H9 (cell line): ENCODE results near the gene CP. TPM values are rescaled to one million over a fixed set of nuclear protein-coding genes. Genes with fewer than 3 reads are reported as not detected.

Experiments
- DNase-seq: peaks from one replicate; pipeline ENCODE4 v3.0.0-alpha.2; 2017
- H2AFZ ChIP-seq: one replicate; pipeline ENCODE4 v1.6.1; 2013; ENCODE audit warnings: mild to moderate bottlenecking, low read length, control low read depth, moderate library complexity
- H2AK5ac ChIP-seq: 2 replicates; pipeline ENCODE4 v1.6.1; 2013; ENCODE audit warnings: low read length, control low read depth, mixed read lengths; ENCODE audit not compliant: insufficient read length
- H2BK120ac ChIP-seq: one replicate; pipeline ENCODE4 v1.6.1; 2013; ENCODE audit warnings: low read depth, mild to moderate bottlenecking, low read length, control low read depth, inconsistent platforms; ENCODE audit not compliant: poor library complexity, severe bottlenecking
- H2BK12ac ChIP-seq: 2 replicates; pipeline ENCODE4 v1.6.1; 2013; ENCODE audit warnings: low read length, control low read depth, mixed read lengths, low read depth; ENCODE audit not compliant: insufficient read length
- H2BK15ac ChIP-seq: 2 replicates; pipeline ENCODE4 v1.6.1; 2013; ENCODE audit warnings: low read depth, low read length, control low read depth
- H2BK20ac ChIP-seq: one replicate; pipeline ENCODE4 v1.6.1; 2013; ENCODE audit warnings: low read depth, mild to moderate bottlenecking, low read length, control low read depth, inconsistent platforms; ENCODE audit not compliant: poor library complexity, severe bottlenecking
- H2BK5ac ChIP-seq: 2 replicates; pipeline ENCODE4 v1.6.1; 2013; ENCODE audit warnings: low read length, control low read depth, mixed read lengths; ENCODE audit not compliant: insufficient read length
- H3K14ac ChIP-seq: 2 replicates; pipeline ENCODE4 v1.6.1; 2013; ENCODE audit warnings: low read length, control low read depth; ENCODE audit not compliant: insufficient read depth
- H3K18ac ChIP-seq: 2 replicates; pipeline ENCODE4 v1.6.1; 2013; ENCODE audit warnings: low read depth, mild to moderate bottlenecking, mixed read lengths, low read length, control low read depth; ENCODE audit not compliant: insufficient read length
- H3K23ac ChIP-seq: 2 replicates; pipeline ENCODE4 v1.6.1; 2013; ENCODE audit warnings: low read length, control low read depth, mixed read lengths, low read depth; ENCODE audit not compliant: insufficient read length
- H3K23me2 ChIP-seq: 2 replicates; pipeline ENCODE4 v1.6.1; 2013; ENCODE audit warnings: low read depth, mild to moderate bottlenecking, mixed read lengths, low read length, control low read depth; ENCODE audit not compliant: insufficient read length, poor library complexity, severe bottlenecking
- H3K27ac ChIP-seq: 2 replicates; pipeline ENCODE4 v1.5.1; 2013; ENCODE audit warnings: low read length, control low read depth, mixed read lengths, low read depth; ENCODE audit not compliant: insufficient read length
- H3K27me3 ChIP-seq: 2 replicates; pipeline ENCODE4 v1.6.1; 2013; ENCODE audit warnings: low read length, control low read depth, inconsistent platforms; ENCODE audit not compliant: insufficient read depth
- H3K4ac ChIP-seq: 2 replicates; pipeline ENCODE4 v1.6.1; 2013; ENCODE audit warnings: low read depth, mild to moderate bottlenecking, control low read depth, inconsistent platforms, low read length, moderate library complexity
- H3K4me1 ChIP-seq: 2 replicates; pipeline ENCODE4 v1.6.1; 2013; ENCODE audit warnings: low read length, control low read depth, inconsistent platforms; ENCODE audit not compliant: insufficient read depth
- H3K4me2 ChIP-seq: 2 replicates; pipeline ENCODE4 v1.6.1; 2013; ENCODE audit warnings: low read length, control low read depth, mixed read lengths; ENCODE audit not compliant: insufficient read length, insufficient read depth
- H3K56ac ChIP-seq: 2 replicates; pipeline ENCODE4 v1.6.1; 2013; ENCODE audit warnings: low read depth, mild to moderate bottlenecking, mixed read lengths, low read length, control low read depth; ENCODE audit not compliant: insufficient read length
- H3K79me1 ChIP-seq: 2 replicates; pipeline ENCODE4 v1.6.1; 2013; ENCODE audit warnings: low read depth, mild to moderate bottlenecking, moderate library complexity, low read length, control low read depth, inconsistent platforms; ENCODE audit not compliant: insufficient read depth, poor library complexity, severe bottlenecking
- H3K79me2 ChIP-seq: 2 replicates; pipeline ENCODE4 v1.6.1; 2013; ENCODE audit warnings: low read length, control low read depth, inconsistent platforms; ENCODE audit not compliant: insufficient read depth
- H3K9ac ChIP-seq: 2 replicates; pipeline ENCODE4 v1.6.1; 2013; ENCODE audit warnings: low read length, control low read depth, mixed read lengths; ENCODE audit not compliant: insufficient read length; ENCODE audit errors: extremely low read depth
- H3K9me3 ChIP-seq: one replicate; pipeline ENCODE4 v1.6.1; 2013; ENCODE audit warnings: low read depth, low read length, inconsistent platforms; ENCODE audit not compliant: control insufficient read depth
- H3T11ph ChIP-seq: one replicate; pipeline ENCODE4 v1.6.1; 2013; ENCODE audit warnings: mild to moderate bottlenecking, low read length, control low read depth, inconsistent platforms
- H4K20me1 ChIP-seq: one replicate; pipeline ENCODE4 v1.6.1; 2013; ENCODE audit not compliant: control insufficient read depth, insufficient read length, insufficient read depth
- H4K5ac ChIP-seq: 2 replicates; pipeline ENCODE4 v1.6.1; 2013; ENCODE audit warnings: low read depth, mild to moderate bottlenecking, mixed read lengths, low read length, control low read depth; ENCODE audit not compliant: insufficient read length
- H4K8ac ChIP-seq: replicated peaks from 2 replicates; pipeline ENCODE4 v1.6.1; 2013; ENCODE audit warnings: low read length, control low read depth, mixed read lengths, low read depth; ENCODE audit not compliant: insufficient read length
- H4K91ac ChIP-seq: 2 replicates; pipeline ENCODE4 v1.6.1; 2013; ENCODE audit warnings: low read depth, mild to moderate bottlenecking, moderate library complexity, mixed read lengths, low read length, control low read depth; ENCODE audit not compliant: insufficient read length
- H3K27ac Mint-ChIP-seq, 3 experiments: 2 replicates in 2 of 3; 3 replicates in 1 of 3; pipeline ENCODE4 v1.8.0; 2020 to 2021; ENCODE audit warnings: mixed read lengths in 3 of 3, mild to moderate bottlenecking in 1 of 3, moderate library complexity in 1 of 3
- H3K27me3 Mint-ChIP-seq: 2 replicates; pipeline ENCODE4 v1.8.0; 2021; ENCODE audit warnings: low read depth, mild to moderate bottlenecking, moderate library complexity, mixed read lengths
- H3K36me3 Mint-ChIP-seq, 3 experiments: 2 replicates in 2 of 3; 3 replicates in 1 of 3; pipeline ENCODE4 v1.8.0; 2020 to 2021; ENCODE audit warnings: low read depth in 3 of 3, mixed read lengths in 3 of 3; ENCODE audit not compliant: insufficient read depth in 1 of 3
- H3K4me1 Mint-ChIP-seq, 2 experiments: 2 replicates each; pipeline ENCODE4 v1.8.0; 2020; ENCODE audit warnings: mixed read lengths in 2 of 2
- H3K4me3 Mint-ChIP-seq, 2 experiments: 2 replicates in 1 of 2; 3 replicates in 1 of 2; pipeline ENCODE4 v1.8.0; 2020 to 2021; ENCODE audit warnings: mild to moderate bottlenecking in 2 of 2, mixed read lengths in 2 of 2, moderate library complexity in 1 of 2
- H3K9me3 Mint-ChIP-seq, 2 experiments: 2 replicates in 1 of 2; 3 replicates in 1 of 2; pipeline ENCODE4 v1.8.0; 2020; ENCODE audit warnings: mild to moderate bottlenecking in 2 of 2, mixed read lengths in 2 of 2, moderate library complexity in 1 of 2
- WGBS: extraction: QIAGEN DNeasy Blood & Tissue Kit; methylation state at CpG from one replicate; pipeline ENCODE4 v1.1.7; 2013; ENCODE audit warnings: missing lambda C conversion rate, low lambda C conversion rate, mixed read lengths; ENCODE audit not compliant: insufficient read length; ENCODE audit errors: extremely low coverage; 5-methylcytosine and 5-hydroxymethylcytosine counted together
- total RNA-seq: library from RNA; stranded (reverse); gene quantifications from 2 replicates; pipeline ENCODE4 v1.2.1, GENCODE V29; 2021
- TF ChIP-seq, protein P1 (sequence below): fragments of 200-600 bp; sonication (generic); conservative IDR thresholded peaks from 3 replicates; pipeline ENCODE4 v1.8.0; 2021; ENCODE audit warnings: antibody characterized with exemption, mild to moderate bottlenecking

Gene CP
- total RNA-seq, 1 experiment from 2014 or later: 1.1 TPM

DNA sequence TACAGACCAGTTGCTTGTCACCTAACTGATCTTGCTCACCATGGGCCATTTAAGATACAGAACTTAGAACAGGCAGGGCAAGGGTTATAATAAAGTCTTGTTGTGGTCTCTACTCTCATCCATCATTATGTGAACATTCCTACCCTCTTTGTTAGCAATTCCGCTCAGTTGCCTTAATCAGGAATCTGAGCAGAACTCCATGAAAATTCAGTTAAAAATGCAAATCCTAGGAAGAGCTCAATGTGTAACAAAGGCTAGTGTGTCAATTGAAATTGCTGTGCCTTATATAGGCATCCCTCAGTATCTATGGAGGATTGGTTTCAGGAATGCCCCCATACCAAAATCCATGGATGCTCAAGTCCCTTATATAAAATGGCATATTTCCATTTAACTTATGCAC, 44.5 kb downstream of the CP start:
- Histone ChIP-seq H2AK5ac (no peak overlapping the region), H2AFZ (no peak overlapping the region), H3K4ac (no peak overlapping the region), H4K20me1 (no peaks in the 10 kb centered on the region), H3K14ac (no peak overlapping the region), H2BK20ac (no peak overlapping the region), H2BK5ac (no peak overlapping the region), H4K91ac (no peak overlapping the region), H3T11ph (no peak overlapping the region), H3K18ac (no peak overlapping the region), H3K56ac (no peak overlapping the region), H2BK12ac (no peak overlapping the region), H3K79me1 (no peaks in the 10 kb centered on the region), H4K8ac (no peak overlapping the region), H3K9me3 (peaks cover 8% of the 10 kb centered on the region), H2BK15ac (no peak overlapping the region), H3K27ac (no peak overlapping the region), H3K4me1 (no peaks in the 10 kb centered on the region), H2BK120ac (no peak overlapping the region), H4K5ac (no peak overlapping the region), H3K23ac (no peak overlapping the region), H3K79me2 (no peaks in the 10 kb centered on the region), H3K4me2 (no peak overlapping the region), H3K27me3 (no peaks in the 10 kb centered on the region), H3K23me2 (no peaks in the 10 kb centered on the region), H3K9ac (no peak overlapping the region)
- Mint-ChIP-seq H3K4me3 (no peak overlapping the region), H3K27me3 (no peaks in the 10 kb centered on the region), H3K27ac (no peak overlapping the region), H3K4me1 (peaks cover 2 to 11% of the 10 kb centered on the region in 2 experiments; a peak in 3 of 4 replicates), H3K9me3 (peaks cover 3 to 5% of the 10 kb centered on the region in 2 experiments; a peak in 4 of 5 replicates), H3K36me3 (peaks cover 47 to 59% (median 48%) of the 10 kb centered on the region in 3 experiments)
- TF ChIP-seq, protein P1, sequence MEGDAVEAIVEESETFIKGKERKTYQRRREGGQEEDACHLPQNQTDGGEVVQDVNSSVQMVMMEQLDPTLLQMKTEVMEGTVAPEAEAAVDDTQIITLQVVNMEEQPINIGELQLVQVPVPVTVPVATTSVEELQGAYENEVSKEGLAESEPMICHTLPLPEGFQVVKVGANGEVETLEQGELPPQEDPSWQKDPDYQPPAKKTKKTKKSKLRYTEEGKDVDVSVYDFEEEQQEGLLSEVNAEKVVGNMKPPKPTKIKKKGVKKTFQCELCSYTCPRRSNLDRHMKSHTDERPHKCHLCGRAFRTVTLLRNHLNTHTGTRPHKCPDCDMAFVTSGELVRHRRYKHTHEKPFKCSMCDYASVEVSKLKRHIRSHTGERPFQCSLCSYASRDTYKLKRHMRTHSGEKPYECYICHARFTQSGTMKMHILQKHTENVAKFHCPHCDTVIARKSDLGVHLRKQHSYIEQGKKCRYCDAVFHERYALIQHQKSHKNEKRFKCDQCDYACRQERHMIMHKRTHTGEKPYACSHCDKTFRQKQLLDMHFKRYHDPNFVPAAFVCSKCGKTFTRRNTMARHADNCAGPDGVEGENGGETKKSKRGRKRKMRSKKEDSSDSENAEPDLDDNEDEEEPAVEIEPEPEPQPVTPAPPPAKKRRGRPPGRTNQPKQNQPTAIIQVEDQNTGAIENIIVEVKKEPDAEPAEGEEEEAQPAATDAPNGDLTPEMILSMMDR: no peak
- no CpG with 5 or more reads among the region's 1 CpG for WGBS
- no peak for DNase-seq
